ENCODE data around the gene TSPAN8.

DNA sequence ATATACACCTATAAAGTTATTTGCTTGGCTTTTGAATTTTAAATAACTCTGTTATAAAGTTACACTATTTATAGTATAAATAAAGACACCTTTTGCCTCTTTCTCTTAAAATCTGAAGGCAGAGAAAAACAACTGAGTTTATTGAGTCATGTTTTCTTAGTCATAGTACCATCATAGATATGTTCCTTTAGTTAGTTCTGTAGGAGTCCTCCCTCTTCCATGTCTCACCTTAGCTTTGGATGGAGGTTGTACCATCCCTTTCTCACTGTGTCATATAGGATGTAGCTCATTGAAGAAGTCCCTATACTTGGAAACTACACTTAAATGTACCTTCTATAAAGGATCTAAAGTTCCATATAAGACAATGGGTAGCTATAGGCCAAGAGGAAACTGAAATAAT lies 39.7 kb upstream of the TSPAN8 start:
- TF ChIP-seq, protein P1, sequence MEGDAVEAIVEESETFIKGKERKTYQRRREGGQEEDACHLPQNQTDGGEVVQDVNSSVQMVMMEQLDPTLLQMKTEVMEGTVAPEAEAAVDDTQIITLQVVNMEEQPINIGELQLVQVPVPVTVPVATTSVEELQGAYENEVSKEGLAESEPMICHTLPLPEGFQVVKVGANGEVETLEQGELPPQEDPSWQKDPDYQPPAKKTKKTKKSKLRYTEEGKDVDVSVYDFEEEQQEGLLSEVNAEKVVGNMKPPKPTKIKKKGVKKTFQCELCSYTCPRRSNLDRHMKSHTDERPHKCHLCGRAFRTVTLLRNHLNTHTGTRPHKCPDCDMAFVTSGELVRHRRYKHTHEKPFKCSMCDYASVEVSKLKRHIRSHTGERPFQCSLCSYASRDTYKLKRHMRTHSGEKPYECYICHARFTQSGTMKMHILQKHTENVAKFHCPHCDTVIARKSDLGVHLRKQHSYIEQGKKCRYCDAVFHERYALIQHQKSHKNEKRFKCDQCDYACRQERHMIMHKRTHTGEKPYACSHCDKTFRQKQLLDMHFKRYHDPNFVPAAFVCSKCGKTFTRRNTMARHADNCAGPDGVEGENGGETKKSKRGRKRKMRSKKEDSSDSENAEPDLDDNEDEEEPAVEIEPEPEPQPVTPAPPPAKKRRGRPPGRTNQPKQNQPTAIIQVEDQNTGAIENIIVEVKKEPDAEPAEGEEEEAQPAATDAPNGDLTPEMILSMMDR (IDR thresholded peaks at IDR 0.05): no peak
- TF ChIP-seq POLR2A (IDR thresholded peaks at IDR 0.05) (no peak), POLR2AphosphoS5 (IDR thresholded peaks at IDR 0.05) (no peak)

Data from sigmoid colon (tissue), 4 donors.